ENCODE data around the gene OLR1.

OLR1 gene

GRCh38 chr12:10213168-10214135 lies 41.5 kb upstream of the OLR1 start:
- TF ChIP-seq CTCF (conservative IDR thresholded peaks at IDR 0.05; ENCODE audit: low read depth, low read length) = no peak
- H3K4me3 ChIP-seq (ENCODE audit: low read length) = peak overlapping the region; percentile 70
- DNase-seq (ENCODE audit: low read depth) = peak; percentile 45

- DNase-seq (ENCODE audit: low read depth) = peak; percentile 37
- peak within 1 kb of the TSS; percentile 70 for H3K4me3 ChIP-seq (ENCODE audit: low read length)
- no peak for TF ChIP-seq CTCF (conservative IDR thresholded peaks at IDR 0.05; ENCODE audit: low read depth, low read length)
Measured at GRCh38 chr12:10212739-10213131, 40.8 kb upstream of the OLR1 start, which contains the start of gene GABARAPL1. TSS of gene GABARAPL1 (plus strand) at chr12:10212877. CDS start at chr12:10213130, 253 bp downstream.

- no peak for TF ChIP-seq CTCF (conservative IDR thresholded peaks at IDR 0.05; ENCODE audit: low read depth, low read length)
- peak overlapping the region; percentile 70 for H3K4me3 ChIP-seq (ENCODE audit: low read length)
- DNase-seq (ENCODE audit: low read depth) = peak; percentile 99
Measured at GRCh38 chr12:10211940-10212738, 40.2 kb upstream of the OLR1 start.

GRCh38 chr12:10211101-10211939 lies 39.4 kb upstream of the OLR1 start:
- no peak for TF ChIP-seq CTCF (conservative IDR thresholded peaks at IDR 0.05; ENCODE audit: low read depth, low read length)
- H3K4me3 ChIP-seq (ENCODE audit: low read length) = no peak overlapping the region
- DNase-seq (ENCODE audit: low read depth) = no peak

- H3K4me3 ChIP-seq (ENCODE audit: low read length) = no peak overlapping the region
- no peak for TF ChIP-seq CTCF (conservative IDR thresholded peaks at IDR 0.05; ENCODE audit: low read depth, low read length)
- DNase-seq (ENCODE audit: low read depth) = no peak
Measured at GRCh38 chr12:10210225-10210624, 38.3 kb upstream of the OLR1 start.

- DNase-seq (ENCODE audit: low read depth) = no peak
- no peak overlapping the region for H3K4me3 ChIP-seq (ENCODE audit: low read length)
- no peak for TF ChIP-seq CTCF (conservative IDR thresholded peaks at IDR 0.05; ENCODE audit: low read depth, low read length)
Measured at GRCh38 chr12:10207136-10207535, 35.2 kb upstream of the OLR1 start.

Data from retinal pigment epithelial cell (primary cell).